ENCODE results near the gene DHRS3.

Gene DHRS3

GRCh38 chr1:12519693-12520364 is 98.2 kb downstream of the DHRS3 start:
- no peaks in the 10 kb centered on the region for H3F3A ChIP-seq (ENCODE audit: insufficient read depth)
- no peak overlapping the region for H2AFZ ChIP-seq (ENCODE audit: low read depth, low read length, severe bottlenecking)
- peaks cover 2% of the 10 kb centered on the region; the same call in 1 of the 2 replicates for H3K27me3 ChIP-seq (ENCODE audit: low read length)
- no peaks in the 10 kb centered on the region for H3K9me2 ChIP-seq (replicated peaks; ENCODE audit: insufficient read depth, low read length)
- H3K36me3 ChIP-seq (ENCODE audit: low read length): no peaks in the 10 kb centered on the region
- no peak overlapping the region for H3K27ac ChIP-seq (ENCODE audit: low read depth, low read length)
- no peak overlapping the region for H3K9ac ChIP-seq (ENCODE audit: low read length)
- H3K79me2 ChIP-seq (ENCODE audit: insufficient read depth, low read length): no peaks in the 10 kb centered on the region
- H4K20me1 ChIP-seq (ENCODE audit: low read depth, low read length): no peaks in the 10 kb centered on the region
- H3K4me2 ChIP-seq (ENCODE audit: low read depth, low read length, poor library complexity, severe bottlenecking): no peak overlapping the region
- TF ChIP-seq EZH2phosphoT487 (conservative IDR thresholded peaks at IDR 0.05; ENCODE audit: low read length): no peak
- TF ChIP-seq, protein P1, sequence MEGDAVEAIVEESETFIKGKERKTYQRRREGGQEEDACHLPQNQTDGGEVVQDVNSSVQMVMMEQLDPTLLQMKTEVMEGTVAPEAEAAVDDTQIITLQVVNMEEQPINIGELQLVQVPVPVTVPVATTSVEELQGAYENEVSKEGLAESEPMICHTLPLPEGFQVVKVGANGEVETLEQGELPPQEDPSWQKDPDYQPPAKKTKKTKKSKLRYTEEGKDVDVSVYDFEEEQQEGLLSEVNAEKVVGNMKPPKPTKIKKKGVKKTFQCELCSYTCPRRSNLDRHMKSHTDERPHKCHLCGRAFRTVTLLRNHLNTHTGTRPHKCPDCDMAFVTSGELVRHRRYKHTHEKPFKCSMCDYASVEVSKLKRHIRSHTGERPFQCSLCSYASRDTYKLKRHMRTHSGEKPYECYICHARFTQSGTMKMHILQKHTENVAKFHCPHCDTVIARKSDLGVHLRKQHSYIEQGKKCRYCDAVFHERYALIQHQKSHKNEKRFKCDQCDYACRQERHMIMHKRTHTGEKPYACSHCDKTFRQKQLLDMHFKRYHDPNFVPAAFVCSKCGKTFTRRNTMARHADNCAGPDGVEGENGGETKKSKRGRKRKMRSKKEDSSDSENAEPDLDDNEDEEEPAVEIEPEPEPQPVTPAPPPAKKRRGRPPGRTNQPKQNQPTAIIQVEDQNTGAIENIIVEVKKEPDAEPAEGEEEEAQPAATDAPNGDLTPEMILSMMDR (IDR thresholded peaks at IDR 0.05; ENCODE audit: insufficient read depth, low read length, poor library complexity, severe bottlenecking): no peak
- no peak overlapping the region for H3K4me3 ChIP-seq (ENCODE audit: insufficient read depth, low read length, poor library complexity, severe bottlenecking)
- H3K9me3 ChIP-seq (ENCODE audit: insufficient read depth, low read length): no peaks in the 10 kb centered on the region

DNA sequence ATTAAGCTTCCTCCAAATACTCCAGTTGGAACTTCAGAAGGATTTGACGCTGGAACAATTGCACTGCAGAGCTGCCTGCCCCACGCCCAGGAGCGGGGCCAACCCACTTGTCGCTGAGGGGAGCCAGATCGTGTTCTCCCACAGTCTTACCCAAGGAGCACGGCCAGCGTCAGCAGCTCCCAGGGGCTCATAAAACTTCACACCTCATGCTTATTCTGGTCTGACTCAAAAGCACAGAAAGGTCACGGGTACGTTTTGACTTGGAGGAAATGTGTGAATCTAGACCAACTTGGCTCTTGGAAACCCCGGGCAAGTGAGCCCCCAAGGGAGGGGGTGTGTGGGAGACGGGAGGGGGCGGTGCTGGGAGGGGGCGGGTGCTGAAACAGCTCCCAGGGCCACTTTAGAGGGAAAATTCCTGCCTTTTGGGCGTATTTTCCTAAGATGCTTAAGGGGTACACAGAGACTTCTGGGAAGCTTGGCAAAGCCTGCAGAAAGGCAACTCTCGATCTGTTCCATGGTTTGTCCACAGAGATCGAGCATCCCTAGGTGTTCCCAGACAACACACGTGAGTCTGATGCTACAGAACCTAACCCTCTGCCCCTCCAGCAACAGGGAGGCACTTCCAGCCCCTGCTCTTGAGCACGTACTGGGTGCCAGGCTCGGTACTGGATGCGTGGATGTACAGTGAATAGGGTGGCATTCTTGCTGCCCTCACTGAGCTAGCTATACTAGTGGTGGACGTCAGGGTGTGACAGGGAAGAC is 98.9 kb downstream of the DHRS3 start:
- no peaks in the 10 kb centered on the region for H3K36me3 ChIP-seq (ENCODE audit: low read length)
- no peaks in the 10 kb centered on the region for H3K79me2 ChIP-seq (ENCODE audit: insufficient read depth, low read length)
- H3K9ac ChIP-seq (ENCODE audit: low read length): no peak overlapping the region
- H2AFZ ChIP-seq (ENCODE audit: low read depth, low read length, severe bottlenecking): no peak overlapping the region
- H3K9me3 ChIP-seq (ENCODE audit: insufficient read depth, low read length): no peaks in the 10 kb centered on the region
- no peaks in the 10 kb centered on the region for H3F3A ChIP-seq (ENCODE audit: insufficient read depth)
- H3K27ac ChIP-seq (ENCODE audit: low read depth, low read length): no peak overlapping the region
- no peaks in the 10 kb centered on the region for H4K20me1 ChIP-seq (ENCODE audit: low read depth, low read length)
- no peaks in the 10 kb centered on the region for H3K27me3 ChIP-seq (ENCODE audit: low read length)
- H3K4me3 ChIP-seq (ENCODE audit: insufficient read depth, low read length, poor library complexity, severe bottlenecking): no peak overlapping the region
- no peak overlapping the region for H3K4me2 ChIP-seq (ENCODE audit: low read depth, low read length, poor library complexity, severe bottlenecking)
- TF ChIP-seq EZH2phosphoT487 (conservative IDR thresholded peaks at IDR 0.05; ENCODE audit: low read length): no peak
- TF ChIP-seq, protein P1 (IDR thresholded peaks at IDR 0.05; ENCODE audit: insufficient read depth, low read length, poor library complexity, severe bottlenecking): no peak
- no peaks in the 10 kb centered on the region for H3K9me2 ChIP-seq (replicated peaks; ENCODE audit: insufficient read depth, low read length)
